IMR-90 (cell line): ENCODE results near the gene RBMS3. TPM values are rescaled to one million over a fixed set of nuclear protein-coding genes. Genes with fewer than 3 reads are reported as not detected.

Source experiments
- ATAC-seq: fragments of 200-7000 bp; cut with Tn5 transposase; 2 replicates; pipeline ENCODE4 v1.9.1; 2020; ENCODE audit warnings: low read depth, mild to moderate bottlenecking, moderate library complexity
- BruUV-seq: library from RNA; stranded (reverse); fragments of 400-500 nt; replicated peaks from 2 replicates; lab custom pipeline; 2021; lab: Mats Ljungman, UMichigan
- CTCF ChIA-PET: fragments of 300-600 bp; formaldehyde crosslinking; extraction: SDS; loops from one replicate; lab custom pipeline; 2021; ENCODE audit warnings: antibody characterized with exemption; lab: Yijun Ruan, JAX
- POLR2A ChIA-PET: fragments of 300-600 bp; sonication (Branson Sonifier 250); formaldehyde crosslinking; loops from one replicate; lab custom pipeline; 2022; ENCODE audit warnings: antibody characterized with exemption; ENCODE audit not compliant: unreplicated experiment; lab: Charles Lee
- DNase-seq: peaks from one replicate; pipeline ENCODE4 v3.0.0; 2013
- H2AFZ ChIP-seq: replicated peaks from 2 replicates; pipeline ENCODE3; 2013; ENCODE audit warnings: low read length, mild to moderate bottlenecking; ENCODE audit not compliant: poor library complexity
- H2AK5ac ChIP-seq: 2 replicates; pipeline ENCODE4 v1.6.1; 2013; ENCODE audit warnings: low read depth, low read length, inconsistent platforms
- H2AK9ac ChIP-seq: replicated peaks from 2 replicates; pipeline ENCODE3; 2013; ENCODE audit warnings: mild to moderate bottlenecking, low read depth, low read length, moderate library complexity; ENCODE audit not compliant: poor library complexity
- H2BK120ac ChIP-seq: 2 replicates; pipeline ENCODE4 v1.6.1; 2013; ENCODE audit warnings: low read depth, low read length, inconsistent platforms
- H2BK15ac ChIP-seq: 3 replicates; pipeline ENCODE4 v1.6.1; 2013; ENCODE audit warnings: low read depth, low read length, inconsistent platforms
- H2BK20ac ChIP-seq: 2 replicates; pipeline ENCODE4 v1.6.1; 2013; ENCODE audit warnings: low read depth, mild to moderate bottlenecking, inconsistent platforms, low read length, moderate library complexity
- H2BK5ac ChIP-seq: 2 replicates; pipeline ENCODE4 v1.6.1; 2013; ENCODE audit warnings: mild to moderate bottlenecking, low read depth, low read length, inconsistent platforms; ENCODE audit not compliant: poor library complexity, severe bottlenecking
- H3K14ac ChIP-seq: replicated peaks from 2 replicates; pipeline ENCODE4 v1.6.1; 2013; ENCODE audit warnings: low read depth, low read length, inconsistent platforms
- H3K18ac ChIP-seq: 2 replicates; pipeline ENCODE4 v1.6.1; 2013; ENCODE audit warnings: low read depth, low read length, control low read depth
- H3K23ac ChIP-seq: 2 replicates; pipeline ENCODE4 v1.6.1; 2013; ENCODE audit warnings: low read depth, low read length, inconsistent platforms
- H3K27ac ChIP-seq: 2 replicates; pipeline ENCODE4 v1.5.1; 2013; ENCODE audit warnings: mild to moderate bottlenecking, control low read depth, low read length; ENCODE audit not compliant: insufficient read depth
- H3K27me3 ChIP-seq: 2 replicates; pipeline ENCODE4 v1.6.1; 2013; ENCODE audit warnings: low read length; ENCODE audit not compliant: control insufficient read depth, insufficient read depth
- H3K36me3 ChIP-seq: 2 replicates; pipeline ENCODE4 v1.6.1; 2013; ENCODE audit warnings: low read length, mixed read lengths; ENCODE audit not compliant: control insufficient read depth, insufficient read depth
- H3K4ac ChIP-seq: 2 replicates; pipeline ENCODE4 v1.6.1; 2013; ENCODE audit warnings: low read depth, low read length, inconsistent platforms
- H3K4me1 ChIP-seq: 2 replicates; pipeline ENCODE4 v1.6.1; 2013; ENCODE audit warnings: low read length, mixed read lengths; ENCODE audit not compliant: control insufficient read depth, insufficient read depth
- H3K4me2 ChIP-seq: 2 replicates; pipeline ENCODE4 v1.6.1; 2013; ENCODE audit warnings: low read depth, mild to moderate bottlenecking, control low read depth, low read length, moderate library complexity
- H3K4me3 ChIP-seq: 2 replicates; pipeline ENCODE4 v1.5.1; 2013; ENCODE audit warnings: low read depth, mild to moderate bottlenecking, control low read depth, low read length, moderate library complexity; ENCODE audit not compliant: insufficient read depth
- H3K56ac ChIP-seq: 2 replicates; pipeline ENCODE4 v1.6.1; 2013; ENCODE audit warnings: low read length, inconsistent platforms; ENCODE audit not compliant: insufficient read depth; ENCODE audit errors: extremely low read depth
- H3K79me1 ChIP-seq, 2 experiments: 2 replicates each; pipeline ENCODE4 v1.6.1; 2013; ENCODE audit warnings: low read length in 2 of 2, inconsistent platforms in 1 of 2, low read depth in 1 of 2
- H3K9ac ChIP-seq: 2 replicates; pipeline ENCODE4 v1.6.1; 2013; ENCODE audit warnings: low read depth, low read length, control low read depth
- H3K9me1 ChIP-seq: 2 replicates; pipeline ENCODE4 v1.6.1; 2013; ENCODE audit warnings: low read length, inconsistent platforms; ENCODE audit not compliant: insufficient read depth
- H3K9me3 ChIP-seq: 2 replicates; pipeline ENCODE4 v1.6.1; 2013; ENCODE audit warnings: low read length; ENCODE audit not compliant: control insufficient read depth, insufficient read depth
- H4K20me1 ChIP-seq: 2 replicates; pipeline ENCODE4 v1.6.1; 2013; ENCODE audit warnings: low read length, inconsistent platforms; ENCODE audit not compliant: insufficient read depth
- H4K5ac ChIP-seq: 2 replicates; pipeline ENCODE4 v1.6.1; 2013; ENCODE audit warnings: mild to moderate bottlenecking, low read depth, low read length, control low read depth
- H4K8ac ChIP-seq, 2 experiments: 2 replicates each; pipeline ENCODE4 v1.6.1; 2013; ENCODE audit warnings: low read depth in 2 of 2, low read length in 2 of 2, control low read depth in 1 of 2, inconsistent platforms in 1 of 2
- H4K91ac ChIP-seq: 2 replicates; pipeline ENCODE4 v1.6.1; 2013; ENCODE audit warnings: low read depth, low read length, inconsistent platforms; ENCODE audit not compliant: insufficient read depth
- BHLHE40 ChIP-seq: fragments of 150-350 bp; IDR thresholded peaks from 2 replicates; pipeline ENCODE4 v1.6.1; 2016; ENCODE audit warnings: mild to moderate bottlenecking, low read depth, low read length
- CEBPB ChIP-seq: IDR thresholded peaks from 2 replicates; pipeline ENCODE4 v1.6.1; 2012; ENCODE audit warnings: low read depth, low read length, improper control_type of control experiment
- CHD1 ChIP-seq: IDR thresholded peaks from 2 replicates; pipeline ENCODE4 v1.6.1; 2012; ENCODE audit warnings: low read depth, low read length, improper control_type of control experiment
- CTCF ChIP-seq: conservative IDR thresholded peaks from 2 replicates; pipeline ENCODE4 v1.5.1; 2012; ENCODE audit warnings: mild to moderate bottlenecking, low read depth, low read length, improper control_type of control experiment
- MAFK ChIP-seq: IDR thresholded peaks from 2 replicates; pipeline ENCODE4 v1.6.1; 2012; ENCODE audit warnings: low read depth, low read length, improper control_type of control experiment
- MXI1 ChIP-seq: IDR thresholded peaks from 2 replicates; pipeline ENCODE4 v1.6.1; 2012; ENCODE audit warnings: low read depth, mild to moderate bottlenecking, low read length, moderate library complexity, borderline replicate concordance
- POLR2A ChIP-seq: IDR thresholded peaks from 2 replicates; pipeline ENCODE4 v1.6.1; 2012; ENCODE audit warnings: mild to moderate bottlenecking, low read depth, low read length
- RCOR1 ChIP-seq: IDR thresholded peaks from 2 replicates; pipeline ENCODE4 v1.6.1; 2012; ENCODE audit warnings: mild to moderate bottlenecking, low read length, improper control_type of control experiment; ENCODE audit not compliant: insufficient replicate concordance
- WGBS, 2 experiments: methylation state at CpG; one replicate each; pipeline versions ENCODE4 v1.1.5 to v1.1.7; 2013; ENCODE audit warnings: missing lambda C conversion rate in 2 of 2; ENCODE audit not compliant: insufficient read length in 1 of 2; ENCODE audit errors: extremely low coverage in 2 of 2; 5-methylcytosine and 5-hydroxymethylcytosine counted together
- dilution Hi-C: fragments of 300-500 bp; cut with HindIII; formaldehyde crosslinking; loops from one replicate; pipeline ENCODE4 v1.14.3; 2018; ENCODE audit warnings: low sequenced_read_pairs; ENCODE audit not compliant: unreplicated experiment
- in situ Hi-C: fragments of 300-500 bp; cut with MboI; formaldehyde crosslinking; loops from 3 replicates; pipeline ENCODE4 v1.14.3; 2019; ENCODE audit warnings: low sequenced_read_pairs, inconsistent platforms, mixed read lengths
- intact Hi-C: fragments of 100-400 bp; cut with micrococcal nuclease; formaldehyde crosslinking; loops from 2 replicates; pipeline ENCODE4 v1.10.0; 2022
- polyA plus RNA-seq, 3 experiments: library from polyadenylated mRNA; depleted of rRNA; stranded (reverse); fragments of >200 nt; gene quantifications; 2 replicates each; pipeline ENCODE4 v1.2.3, GENCODE V29; 2012; ENCODE audit warnings: low replicate concordance in 1 of 3
- total RNA-seq: library from RNA; depleted of rRNA; stranded (reverse); fragments of >200 nt; gene quantifications from 2 replicates; pipeline ENCODE4 v1.2.3, GENCODE V29; 2012

RBMS3 gene
- total and polyA plus RNA-seq, 2 of the 4 experiments (the other 2 are of a cell fraction): 15.2 to 127 TPM

- intact Hi-C loops (no loop called here), dilution Hi-C loops (no loop called here), in situ Hi-C loops (no loop called here)
- POLR2A ChIA-PET: no interaction called here
- Histone ChIP-seq H2BK120ac (no peak overlapping the region), H3K14ac (no peak overlapping the region), H3K27me3 (no peaks in the 10 kb centered on the region), H3K9ac (no peak overlapping the region), H4K5ac (no peak overlapping the region), H4K20me1 (no peaks in the 10 kb centered on the region), H3K56ac (no peak overlapping the region), H3K36me3 (no peaks in the 10 kb centered on the region), H3K27ac (no peak overlapping the region), H3K4me1 (peaks cover 8% of the 10 kb centered on the region; the same call in 1 of the 2 replicates), H3K9me1 (peaks cover 5% of the 10 kb centered on the region), H3K9me3 (no peaks in the 10 kb centered on the region), H4K8ac (no peak overlapping the region), H3K79me1 (peaks cover 3 to 20% of the 10 kb centered on the region in 2 experiments; a peak in 3 of 4 replicates), H2BK20ac (no peak overlapping the region), H3K23ac (no peak overlapping the region), H2AFZ (no peak overlapping the region), H4K91ac (no peak overlapping the region), H3K4ac (no peak overlapping the region), H3K4me3 (no peak overlapping the region), H2BK5ac (no peak overlapping the region), H2BK15ac (no peak overlapping the region), H3K18ac (no peak overlapping the region), H3K4me2 (no peak overlapping the region), H2AK5ac (no peak overlapping the region), H2AK9ac (no peak overlapping the region)
- CTCF ChIA-PET: no interaction called here
- BruUV-seq: no TSS peak
- ATAC-seq (no peak), DNase-seq (no peak)
- no CpG with 5 or more reads among the region's 4 CpGs for WGBS, 2 experiments
- TF ChIP-seq POLR2A (no peak), CTCF (no peak), BHLHE40 (no peak), CHD1 (no peak), RCOR1 (no peak), MAFK (peak; percentile 97), MXI1 (no peak), CEBPB (no peak)
These were observed 399.1 kb downstream of the RBMS3 start for GRCh38 chr3:29679944-29680343.
